HG03064 (cell line): Measurements from ENCODE around the gene DPYD.

Experiments used
- ATAC-seq: cut with Tn5 transposase; IDR thresholded peaks from one replicate; pipeline ENCODE4 v1.9.1; 2021; ENCODE audit warnings: low read depth; ENCODE audit not compliant: unreplicated experiment

The DPYD gene

DNA sequence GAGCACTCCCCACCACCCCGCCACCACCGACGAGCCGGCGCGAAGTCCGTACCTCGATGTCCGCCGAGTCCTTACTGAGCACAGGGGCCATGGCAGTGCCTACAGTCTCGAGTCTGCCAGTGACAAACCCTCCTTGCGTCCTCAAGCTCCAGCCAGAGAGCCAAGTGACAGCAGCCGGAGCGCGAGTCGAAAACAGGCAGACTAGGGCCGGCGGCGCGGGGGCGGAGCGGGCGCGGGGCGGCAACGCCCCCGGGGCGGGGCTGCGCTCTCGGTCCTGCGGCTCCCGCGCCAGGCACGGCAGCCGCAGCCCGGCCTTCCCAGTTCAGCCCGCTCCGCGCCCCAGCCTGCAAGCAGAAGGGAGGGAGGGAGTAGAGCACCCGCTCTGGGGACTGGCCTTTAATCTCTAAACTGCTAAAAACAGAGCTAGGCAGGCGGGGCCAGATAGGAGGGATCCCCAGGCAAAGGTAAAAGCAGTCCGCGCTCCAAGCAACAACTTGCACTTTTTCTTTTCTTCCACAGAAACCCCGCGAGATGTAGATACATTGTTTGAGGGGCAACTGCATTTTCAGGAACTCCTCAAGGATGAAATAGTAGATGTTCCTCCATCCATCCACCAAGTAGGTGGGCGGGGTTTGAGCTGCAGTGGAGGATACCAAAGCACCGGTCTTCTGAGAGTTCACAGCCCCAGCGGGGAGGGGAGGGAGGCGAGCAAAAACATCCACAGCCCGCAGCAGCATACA is at the start of gene DPYD:
DPYD (minus strand) TSS at position 203 of the 740 bp plus-strand sequence; CDS start at position 91, 112 bp downstream.
- peak; percentile 94 for ATAC-seq

DNA sequence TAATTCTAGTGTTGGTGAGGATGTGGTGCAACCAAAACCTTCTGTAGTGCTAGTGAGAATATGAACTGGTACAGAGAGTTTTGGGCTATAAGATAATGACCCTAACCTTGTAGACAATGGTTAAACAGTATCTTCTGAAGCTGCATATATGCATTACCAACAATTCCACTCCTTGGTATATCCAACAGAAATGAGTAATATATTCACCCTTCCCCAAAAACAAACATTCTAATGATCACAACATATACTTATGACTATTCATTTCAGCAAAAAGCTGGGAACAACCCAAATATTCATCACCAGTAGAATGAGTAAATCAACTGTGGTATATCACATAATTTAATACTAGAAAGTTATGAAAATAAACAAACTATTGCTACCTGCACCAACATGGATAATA is 39.6 kb upstream of the DPYD start:
- no peak for ATAC-seq

- ATAC-seq = no peak
These were observed 26.9 kb upstream of the DPYD start for GRCh38 chr1:97947695-97948094.

DNA sequence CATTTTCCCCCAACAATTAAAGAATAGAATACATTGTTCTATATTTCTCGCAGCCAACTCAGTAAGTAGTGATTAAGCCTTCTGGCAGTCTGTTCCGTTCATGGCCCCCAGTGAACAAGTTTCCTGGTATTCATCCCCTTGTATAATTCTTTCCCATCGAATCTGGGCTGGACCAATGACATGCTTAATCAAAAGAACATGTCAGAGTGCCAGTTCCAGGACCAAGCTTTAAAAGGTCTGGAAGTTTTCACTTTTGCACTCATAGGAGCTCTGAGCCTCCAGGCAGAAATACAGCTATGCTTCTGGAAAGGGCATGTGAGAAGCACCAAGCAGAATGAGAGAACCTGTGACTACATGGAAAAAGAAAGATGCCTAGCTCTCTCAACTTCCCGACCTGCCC is 22.5 kb upstream of the DPYD start:
- no peak for ATAC-seq

- no peak for ATAC-seq
These were observed 21.6 kb upstream of the DPYD start for GRCh38 chr1:97942161-97943123.

GRCh38 chr1:97938285-97938642 is 17.4 kb upstream of the DPYD start:
- no peak for ATAC-seq

DNA sequence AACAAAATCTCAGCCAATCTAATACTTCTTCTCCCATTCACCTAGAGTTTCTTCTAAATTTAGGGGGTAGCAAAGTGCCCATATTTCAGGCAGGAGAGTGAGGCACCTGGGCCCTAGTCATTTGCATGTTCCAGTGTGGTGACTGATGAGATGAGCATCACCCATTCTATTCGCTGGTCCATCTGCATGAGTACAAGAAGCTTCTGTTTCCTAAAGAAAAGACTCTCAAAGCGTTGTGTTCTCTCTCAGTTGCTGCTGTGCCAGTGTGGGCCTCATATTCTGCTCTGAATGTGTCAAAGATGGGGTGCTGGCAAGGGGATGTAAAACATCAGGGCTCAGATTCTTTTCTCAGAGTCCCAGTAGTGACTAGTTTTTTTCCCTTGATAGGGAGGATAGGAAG is 16.1 kb upstream of the DPYD start:
- ATAC-seq = no peak

DNA sequence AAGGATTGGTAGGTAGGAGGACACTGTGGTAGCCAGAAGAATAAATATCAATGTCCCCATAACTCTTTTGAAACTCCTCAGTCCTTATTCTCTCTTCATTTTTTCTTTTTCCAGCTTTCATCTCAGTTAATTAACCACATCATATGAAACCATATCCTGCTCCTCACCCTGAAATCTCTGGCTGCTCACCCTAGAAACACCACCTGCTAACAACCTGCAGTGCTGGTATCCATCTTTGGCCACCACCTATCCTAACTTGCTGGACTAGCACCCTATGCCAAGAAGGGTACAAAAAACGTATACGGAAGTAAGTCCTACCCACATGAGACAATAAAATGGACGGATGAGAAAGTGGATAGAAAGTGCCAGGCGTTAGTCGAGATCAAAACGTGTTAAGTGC is 13.7 kb upstream of the DPYD start:
- no peak for ATAC-seq

DNA sequence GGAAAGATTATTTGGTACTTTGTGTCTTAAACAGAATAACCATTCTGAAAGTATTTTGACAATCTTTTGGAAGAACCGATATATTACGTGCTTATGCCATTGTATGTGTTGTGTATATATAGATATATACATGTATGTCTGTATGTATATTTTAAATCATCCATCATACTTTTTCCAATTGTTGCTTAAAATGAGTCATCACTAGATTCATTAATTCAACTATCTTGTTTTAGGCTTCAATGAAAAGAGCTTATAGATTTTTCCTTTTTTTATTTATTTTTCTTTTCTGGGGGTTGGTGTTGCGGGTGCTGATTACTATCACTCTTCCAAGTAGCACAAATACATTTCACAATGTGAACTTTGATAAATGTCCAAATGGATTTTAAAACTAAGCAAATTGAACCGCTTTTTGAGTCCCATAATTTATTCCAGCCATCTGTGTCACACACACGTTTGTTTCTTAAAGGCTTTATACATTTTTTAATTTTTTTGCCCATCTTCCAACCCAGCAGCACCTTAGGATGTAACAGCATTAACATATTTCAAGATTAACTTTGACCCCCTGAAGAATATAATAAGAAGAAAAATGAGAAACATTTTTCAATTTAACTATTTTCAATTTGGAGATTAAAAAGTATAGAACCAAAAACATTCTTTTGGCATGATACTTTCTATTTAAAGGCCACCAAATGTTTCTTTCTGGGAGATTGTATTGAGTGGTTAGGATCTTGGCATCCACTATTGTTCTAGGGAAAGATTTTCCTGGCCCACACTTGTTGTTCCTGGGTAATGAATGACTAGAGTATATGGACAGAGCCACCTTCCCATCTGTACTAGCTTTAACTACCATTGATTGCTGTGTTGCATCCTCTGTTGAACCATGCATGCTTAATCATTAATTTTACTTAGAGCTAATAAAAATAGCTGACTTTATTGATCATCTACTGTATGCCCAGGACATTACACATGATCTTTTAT is 9.3 kb upstream of the DPYD start:
- no peak for ATAC-seq

- ATAC-seq = no peak
These were observed 5.3 kb upstream of the DPYD start for GRCh38 chr1:97926017-97926708.

- no peak for ATAC-seq
These were observed 4.3 kb upstream of the DPYD start for GRCh38 chr1:97925151-97925550.

- no peak for ATAC-seq
These were observed 3.0 kb upstream of the DPYD start for GRCh38 chr1:97923811-97924210.

- ATAC-seq = no peak
These were observed 480 bp downstream of the DPYD start for GRCh38 chr1:97920276-97920831.

- ATAC-seq = no peak
These were observed 1.1 kb downstream of the DPYD start for GRCh38 chr1:97919585-97920261.

- ATAC-seq = no peak
These were observed 1.9 kb downstream of the DPYD start for GRCh38 chr1:97918961-97919360.

DNA sequence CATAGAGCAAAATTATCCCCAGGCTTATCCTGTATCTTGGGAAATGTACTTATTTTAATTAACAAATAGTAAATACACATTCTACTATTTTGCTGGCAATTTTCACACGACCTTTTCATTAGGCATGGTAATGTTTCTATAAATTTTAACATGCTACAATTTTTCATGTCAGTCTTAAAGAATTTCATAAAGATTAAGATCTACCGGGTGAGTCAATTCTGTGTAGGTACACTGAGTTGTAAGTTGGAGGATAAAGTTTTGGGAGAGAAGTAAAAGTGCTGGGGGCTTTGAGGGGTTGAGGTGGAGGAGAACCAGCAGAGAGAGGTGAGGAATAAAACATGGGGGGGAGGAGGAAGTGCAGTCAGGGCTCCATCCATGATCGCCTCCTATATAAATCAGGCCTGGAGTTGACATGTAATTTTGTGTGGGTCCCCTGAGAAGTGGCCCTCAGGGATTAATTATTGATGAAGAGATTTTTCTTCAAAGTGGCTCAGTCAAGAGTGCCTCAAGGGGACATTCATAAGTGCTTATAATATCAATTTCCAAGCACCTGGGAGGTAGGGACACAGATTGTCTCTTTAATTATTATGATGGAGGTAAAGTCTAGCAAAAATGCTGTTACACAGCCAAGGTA is 7.2 kb downstream of the DPYD start:
- ATAC-seq = no peak

GRCh38 chr1:97911266-97912215 is 9.3 kb downstream of the DPYD start:
- no peak for ATAC-seq

GRCh38 chr1:97909266-97909665 is 11.6 kb downstream of the DPYD start:
- no peak for ATAC-seq
